ENCODE data around the gene RPL37A. TPM values are rescaled to one million over a fixed set of nuclear protein-coding genes. Genes with fewer than 3 reads are reported as not detected.

RPL37A gene
- total and polyA plus RNA-seq, 4 donors: 2,015 to 4,048 (median 2,822) TPM

GRCh38 chr2:216502381-216503158, 3.9 kb downstream of the RPL37A start:
- no peaks in the 10 kb centered on the region for H3K27me3 ChIP-seq (ENCODE audit: control insufficient read depth in 3 of 3, insufficient read depth in 3 of 3, low read length in 2 of 3)
- no peak for ATAC-seq (ENCODE audit: insufficient read depth, low FRiP score)
- DNase-seq: no peak
- H3K9me3 ChIP-seq (ENCODE audit: control insufficient read depth in 4 of 4, insufficient read depth in 3 of 4, low read length in 3 of 4): no peaks in the 10 kb centered on the region
- no peak overlapping the region for H3K9ac ChIP-seq (ENCODE audit: insufficient read depth in 1 of 2, low read length in 2 of 2)
- no peak for TF ChIP-seq CTCF (IDR thresholded peaks at IDR 0.05; ENCODE audit: control extremely low read depth, extremely low read depth)
- H3K27ac ChIP-seq (ENCODE audit: low read depth in 1 of 2, low read length in 1 of 2): no peak overlapping the region
- H3K36me3 ChIP-seq (ENCODE audit: control insufficient read depth in 4 of 4, insufficient read depth in 4 of 4, low read length in 4 of 4): peaks cover 19 to 48% (median 45%) of the 10 kb centered on the region in 4 donors
- H3K4me1 ChIP-seq (ENCODE audit: control insufficient read depth in 5 of 5, insufficient read depth in 5 of 5, low read length in 5 of 5): peaks cover 0 to 23% (median 12%) of the 10 kb centered on the region in 5 donors
- no peak overlapping the region for H3K4me3 ChIP-seq
- WGBS, 2 donors: 87 to 92% methylated on average over 7 of the region's 7 CpGs

- no peak overlapping the region for H3K4me3 ChIP-seq
- no peak overlapping the region for H3K27ac ChIP-seq (ENCODE audit: low read depth in 1 of 2, low read length in 1 of 2)
- DNase-seq: no peak
- no peaks in the 10 kb centered on the region for H3K27me3 ChIP-seq (ENCODE audit: control insufficient read depth in 3 of 3, insufficient read depth in 3 of 3, low read length in 2 of 3)
- H3K9ac ChIP-seq (ENCODE audit: insufficient read depth in 1 of 2, low read length in 2 of 2): no peak overlapping the region
- TF ChIP-seq CTCF (IDR thresholded peaks at IDR 0.05; ENCODE audit: control extremely low read depth, extremely low read depth): no peak
- ATAC-seq (ENCODE audit: insufficient read depth, low FRiP score): no peak
- peaks cover 0 to 17% (median 10%) of the 10 kb centered on the region in 5 donors for H3K4me1 ChIP-seq (ENCODE audit: control insufficient read depth in 5 of 5, insufficient read depth in 5 of 5, low read length in 5 of 5)
- 89 to 91% methylated on average over 6 of the region's 6 CpGs for WGBS, 2 donors
- H3K9me3 ChIP-seq (ENCODE audit: control insufficient read depth in 4 of 4, insufficient read depth in 3 of 4, low read length in 3 of 4): no peaks in the 10 kb centered on the region
- peaks cover 19 to 48% (median 45%) of the 10 kb centered on the region in 4 donors for H3K36me3 ChIP-seq (ENCODE audit: control insufficient read depth in 4 of 4, insufficient read depth in 4 of 4, low read length in 4 of 4)
Measured at GRCh38 chr2:216503159-216503629, 4.5 kb downstream of the RPL37A start.

GRCh38 chr2:216503697-216504375, 5.2 kb downstream of the RPL37A start:
- no peak overlapping the region for H3K27ac ChIP-seq (ENCODE audit: low read depth in 1 of 2, low read length in 1 of 2)
- TF ChIP-seq CTCF (IDR thresholded peaks at IDR 0.05; ENCODE audit: control extremely low read depth, extremely low read depth): no peak
- peaks cover 19 to 47% (median 45%) of the 10 kb centered on the region in 4 donors for H3K36me3 ChIP-seq (ENCODE audit: control insufficient read depth in 4 of 4, insufficient read depth in 4 of 4, low read length in 4 of 4)

More at GRCh38 chr2:216503697-216504375, 5.2 kb downstream of the RPL37A start:
- H3K27me3 ChIP-seq (ENCODE audit: control insufficient read depth in 3 of 3, insufficient read depth in 3 of 3, low read length in 2 of 3): no peaks in the 10 kb centered on the region
- DNase-seq: no peak
- no peaks in the 10 kb centered on the region for H3K9me3 ChIP-seq (ENCODE audit: control insufficient read depth in 4 of 4, insufficient read depth in 3 of 4, low read length in 3 of 4)
- WGBS, 2 donors: 63 to 81% methylated on average over 5 of the region's 5 CpGs
- H3K9ac ChIP-seq (ENCODE audit: insufficient read depth in 1 of 2, low read length in 2 of 2): no peak overlapping the region
- ATAC-seq (ENCODE audit: insufficient read depth, low FRiP score): no peak
- peaks cover 0 to 17% (median 10%) of the 10 kb centered on the region in 5 donors for H3K4me1 ChIP-seq (ENCODE audit: control insufficient read depth in 5 of 5, insufficient read depth in 5 of 5, low read length in 5 of 5)
- no peak overlapping the region for H3K4me3 ChIP-seq
